Measurements from ENCODE around the gene ANAPC13.

- TF ChIP-seq, protein P1, sequence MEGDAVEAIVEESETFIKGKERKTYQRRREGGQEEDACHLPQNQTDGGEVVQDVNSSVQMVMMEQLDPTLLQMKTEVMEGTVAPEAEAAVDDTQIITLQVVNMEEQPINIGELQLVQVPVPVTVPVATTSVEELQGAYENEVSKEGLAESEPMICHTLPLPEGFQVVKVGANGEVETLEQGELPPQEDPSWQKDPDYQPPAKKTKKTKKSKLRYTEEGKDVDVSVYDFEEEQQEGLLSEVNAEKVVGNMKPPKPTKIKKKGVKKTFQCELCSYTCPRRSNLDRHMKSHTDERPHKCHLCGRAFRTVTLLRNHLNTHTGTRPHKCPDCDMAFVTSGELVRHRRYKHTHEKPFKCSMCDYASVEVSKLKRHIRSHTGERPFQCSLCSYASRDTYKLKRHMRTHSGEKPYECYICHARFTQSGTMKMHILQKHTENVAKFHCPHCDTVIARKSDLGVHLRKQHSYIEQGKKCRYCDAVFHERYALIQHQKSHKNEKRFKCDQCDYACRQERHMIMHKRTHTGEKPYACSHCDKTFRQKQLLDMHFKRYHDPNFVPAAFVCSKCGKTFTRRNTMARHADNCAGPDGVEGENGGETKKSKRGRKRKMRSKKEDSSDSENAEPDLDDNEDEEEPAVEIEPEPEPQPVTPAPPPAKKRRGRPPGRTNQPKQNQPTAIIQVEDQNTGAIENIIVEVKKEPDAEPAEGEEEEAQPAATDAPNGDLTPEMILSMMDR (IDR thresholded peaks at IDR 0.05; ENCODE audit: insufficient read depth, low read length, poor library complexity, severe bottlenecking), result no peak
- TF ChIP-seq EZH2phosphoT487 (conservative IDR thresholded peaks at IDR 0.05; ENCODE audit: low read length), result no peak
These were observed 13.0 kb downstream of the ANAPC13 start for GRCh38 chr3:134472831-134473230.
